ENCODE results near the gene ADGRD1. TPM values are rescaled to one million over a fixed set of nuclear protein-coding genes. Genes with fewer than 3 reads are reported as not detected.

Gene ADGRD1
- total and polyA plus RNA-seq, 2 donors, result 0.94 to 2.1 TPM

DNA sequence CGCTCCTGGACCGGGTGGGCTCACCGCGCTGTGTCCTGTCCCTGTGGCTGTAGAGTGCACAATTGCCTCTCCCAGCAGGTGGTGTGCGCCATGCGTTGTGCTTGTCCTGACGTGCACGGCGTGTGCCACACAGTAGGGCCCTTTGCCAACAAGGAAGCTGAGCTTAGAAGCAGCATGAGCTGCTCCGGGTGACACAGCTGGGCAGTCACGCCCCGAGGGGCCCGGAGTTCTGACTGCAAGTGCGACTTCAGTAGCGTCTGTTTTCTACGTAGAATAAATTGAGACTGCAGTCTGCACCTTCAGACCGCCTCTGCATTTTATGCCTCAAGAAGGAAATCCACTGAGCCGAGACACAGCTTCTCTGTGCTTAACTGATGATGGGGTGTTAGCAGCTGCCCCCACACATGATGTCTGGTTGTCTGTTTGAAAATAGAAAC, 81.6 kb downstream of the ADGRD1 start:
- Histone ChIP-seq H3K4me3 (ENCODE audit: low read length in 2 of 2) (no peak overlapping the region), H3K36me3 (ENCODE audit: control insufficient read depth in 2 of 2, insufficient read depth in 2 of 2, low read length in 1 of 2) (no peaks in the 10 kb centered on the region), H3K4me1 (ENCODE audit: control insufficient read depth in 2 of 2, insufficient read depth in 2 of 2, low read length in 2 of 2) (no peaks in the 10 kb centered on the region), H3K27me3 (ENCODE audit: control insufficient read depth in 2 of 2, insufficient read depth in 1 of 2, low read length in 1 of 2) (no peaks in the 10 kb centered on the region), H3K9me3 (ENCODE audit: control insufficient read depth in 2 of 2, insufficient read depth in 1 of 2, low read length in 1 of 2) (peaks cover 1 to 6% of the 10 kb centered on the region in 2 donors), H3K27ac (ENCODE audit: low read depth in 1 of 2, low read length in 1 of 2) (no peak overlapping the region)
- DNase-seq (ENCODE audit: low read depth in 6 of 9, low spot score in 9 of 9), result peak in 3 of 9 donors; percentile 17 to 70 (median 42)
- 85% methylated on average over 18 of the region's 18 CpGs for WGBS

GRCh38 chr12:131038159-131038558, 84.5 kb downstream of the ADGRD1 start:
- no peaks in the 10 kb centered on the region for H3K27me3 ChIP-seq (ENCODE audit: control insufficient read depth in 2 of 2, insufficient read depth in 1 of 2, low read length in 1 of 2)
- no peak overlapping the region for H3K27ac ChIP-seq (ENCODE audit: low read depth in 1 of 2, low read length in 1 of 2)
- WGBS, result 96% methylated on average over 11 of the region's 11 CpGs
- no peaks in the 10 kb centered on the region for H3K4me1 ChIP-seq (ENCODE audit: control insufficient read depth in 2 of 2, insufficient read depth in 2 of 2, low read length in 2 of 2)
- H3K36me3 ChIP-seq (ENCODE audit: control insufficient read depth in 2 of 2, insufficient read depth in 2 of 2, low read length in 1 of 2), result no peaks in the 10 kb centered on the region
- H3K9me3 ChIP-seq (ENCODE audit: control insufficient read depth in 2 of 2, insufficient read depth in 1 of 2, low read length in 1 of 2), result peaks cover 1 to 6% of the 10 kb centered on the region in 2 donors
- no peak for DNase-seq (ENCODE audit: low read depth in 6 of 9, low spot score in 9 of 9)
- no peak overlapping the region for H3K4me3 ChIP-seq (ENCODE audit: low read length in 2 of 2)

DNA sequence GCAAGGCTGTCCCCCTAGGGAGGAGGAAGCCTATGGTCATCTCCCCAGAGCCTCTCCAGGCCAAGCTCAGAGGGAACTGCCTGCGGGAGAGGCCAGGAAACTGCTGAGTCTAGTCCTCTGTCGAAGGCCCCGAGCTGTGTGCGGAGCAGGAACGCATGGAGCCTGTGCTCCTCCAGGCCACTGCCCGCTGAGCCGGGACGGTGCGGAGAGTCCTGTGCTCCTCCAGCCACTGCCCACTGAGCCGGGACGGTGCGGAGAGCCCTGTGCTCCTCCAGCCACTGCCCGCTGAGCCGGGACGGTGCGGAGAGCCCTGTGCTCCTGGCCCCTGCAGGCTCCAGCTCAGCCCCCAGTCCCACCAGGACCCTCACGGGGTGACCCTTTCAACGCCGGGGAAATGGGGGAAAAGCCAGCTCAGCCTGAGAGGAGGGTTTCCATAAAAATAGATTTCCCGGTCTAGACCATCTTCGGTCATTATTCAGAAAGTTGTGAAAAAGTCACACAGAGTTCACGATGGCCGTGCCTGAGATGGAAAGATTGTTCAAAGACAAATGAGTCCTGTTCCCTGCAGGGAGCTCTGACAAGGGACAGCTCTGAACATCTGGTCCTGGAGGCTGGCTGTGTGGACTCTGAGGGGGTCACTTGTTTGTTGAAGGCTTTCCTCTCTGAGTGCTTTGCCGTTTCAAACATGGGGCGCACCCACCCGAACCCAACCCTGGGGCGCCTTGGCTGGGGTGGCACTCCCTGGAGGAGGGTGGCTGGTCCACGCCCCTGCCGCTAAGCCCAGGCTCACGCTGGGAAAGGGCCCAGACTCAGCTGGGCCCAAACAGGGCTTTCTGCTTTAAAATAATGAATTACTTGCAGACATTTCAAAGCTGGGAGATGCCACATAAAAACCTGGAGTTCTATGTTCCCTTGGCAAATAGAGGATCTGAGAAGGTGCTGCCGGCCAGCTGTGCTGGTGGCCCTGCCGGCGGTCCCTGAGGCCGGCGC, 85.5 kb downstream of the ADGRD1 start:
- Histone ChIP-seq H3K36me3 (ENCODE audit: control insufficient read depth in 2 of 2, insufficient read depth in 2 of 2, low read length in 1 of 2) (no peaks in the 10 kb centered on the region), H3K4me1 (ENCODE audit: control insufficient read depth in 2 of 2, insufficient read depth in 2 of 2, low read length in 2 of 2) (no peaks in the 10 kb centered on the region)
- WGBS, result 96% methylated on average over 35 of the region's 35 CpGs

GRCh38 chr12:131040491-131040890, 86.8 kb downstream of the ADGRD1 start:
- Histone ChIP-seq H3K27me3 (ENCODE audit: control insufficient read depth in 2 of 2, insufficient read depth in 1 of 2, low read length in 1 of 2) (no peaks in the 10 kb centered on the region), H3K9me3 (ENCODE audit: control insufficient read depth in 2 of 2, insufficient read depth in 1 of 2, low read length in 1 of 2) (peaks cover 1 to 6% of the 10 kb centered on the region in 2 donors), H3K36me3 (ENCODE audit: control insufficient read depth in 2 of 2, insufficient read depth in 2 of 2, low read length in 1 of 2) (no peaks in the 10 kb centered on the region), H3K4me3 (ENCODE audit: low read length in 2 of 2) (no peak overlapping the region), H3K4me1 (ENCODE audit: control insufficient read depth in 2 of 2, insufficient read depth in 2 of 2, low read length in 2 of 2) (no peaks in the 10 kb centered on the region), H3K27ac (ENCODE audit: low read depth in 1 of 2, low read length in 1 of 2) (no peak overlapping the region)
- DNase-seq (ENCODE audit: low read depth in 6 of 9, low spot score in 9 of 9), result no peak
- 90% methylated on average over 11 of the region's 11 CpGs for WGBS

More for the DNA sequence above, 85.5 kb downstream of the ADGRD1 start:
- no peaks in the 10 kb centered on the region for H3K27me3 ChIP-seq (ENCODE audit: control insufficient read depth in 2 of 2, insufficient read depth in 1 of 2, low read length in 1 of 2)
- H3K9me3 ChIP-seq (ENCODE audit: control insufficient read depth in 2 of 2, insufficient read depth in 1 of 2, low read length in 1 of 2), result peaks cover 1 to 6% of the 10 kb centered on the region in 2 donors
- H3K4me3 ChIP-seq (ENCODE audit: low read length in 2 of 2), result no peak overlapping the region
- H3K27ac ChIP-seq (ENCODE audit: low read depth in 1 of 2, low read length in 1 of 2), result no peak overlapping the region
- DNase-seq (ENCODE audit: low read depth in 6 of 9, low spot score in 9 of 9), result no peak

DNA sequence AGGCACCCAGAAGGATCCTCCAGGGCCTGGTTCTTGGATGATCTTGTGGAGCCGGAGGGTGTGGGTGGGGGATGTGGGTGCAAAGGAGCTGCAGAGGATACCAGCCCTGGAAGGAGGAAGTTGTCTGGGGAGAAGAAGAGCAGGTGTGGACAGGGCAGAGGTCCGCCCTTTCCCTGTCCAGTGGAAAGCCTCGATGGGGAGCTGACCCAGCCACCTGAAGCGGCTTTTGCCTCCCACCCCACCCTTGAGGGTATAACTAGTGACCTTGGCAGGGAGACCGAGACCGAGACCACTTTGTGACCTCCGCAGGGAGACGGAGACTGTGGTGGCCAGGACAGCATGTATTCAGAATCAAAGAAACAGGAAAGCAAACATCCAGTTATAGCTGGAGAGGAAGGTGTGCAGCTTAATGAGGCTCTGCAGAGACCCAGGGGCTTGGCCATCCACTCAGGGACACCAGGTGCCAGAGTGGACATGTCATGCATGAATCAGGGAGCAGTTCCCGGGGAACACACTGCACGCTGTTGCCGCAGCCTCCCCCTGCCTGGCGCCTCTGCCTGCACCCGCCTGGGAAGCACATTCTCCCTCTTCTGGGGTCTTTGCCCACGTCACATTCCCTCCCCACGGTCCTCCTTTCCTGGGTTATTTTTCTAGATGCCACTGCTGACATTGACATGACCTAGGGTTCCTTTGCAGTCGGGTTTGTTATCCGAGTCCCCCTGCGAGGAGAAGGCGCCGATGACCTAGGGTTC, 87.7 kb downstream of the ADGRD1 start:
- Histone ChIP-seq H3K27ac (ENCODE audit: low read depth in 1 of 2, low read length in 1 of 2) (no peak overlapping the region), H3K4me1 (ENCODE audit: control insufficient read depth in 2 of 2, insufficient read depth in 2 of 2, low read length in 2 of 2) (no peaks in the 10 kb centered on the region), H3K27me3 (ENCODE audit: control insufficient read depth in 2 of 2, insufficient read depth in 1 of 2, low read length in 1 of 2) (no peaks in the 10 kb centered on the region), H3K36me3 (ENCODE audit: control insufficient read depth in 2 of 2, insufficient read depth in 2 of 2, low read length in 1 of 2) (no peaks in the 10 kb centered on the region), H3K9me3 (ENCODE audit: control insufficient read depth in 2 of 2, insufficient read depth in 1 of 2, low read length in 1 of 2) (peaks cover 1 to 6% of the 10 kb centered on the region in 2 donors), H3K4me3 (ENCODE audit: low read length in 2 of 2) (no peak overlapping the region)
- DNase-seq (ENCODE audit: low read depth in 6 of 9, low spot score in 9 of 9), result no peak
- WGBS, result 93% methylated on average over 20 of the region's 20 CpGs

DNA sequence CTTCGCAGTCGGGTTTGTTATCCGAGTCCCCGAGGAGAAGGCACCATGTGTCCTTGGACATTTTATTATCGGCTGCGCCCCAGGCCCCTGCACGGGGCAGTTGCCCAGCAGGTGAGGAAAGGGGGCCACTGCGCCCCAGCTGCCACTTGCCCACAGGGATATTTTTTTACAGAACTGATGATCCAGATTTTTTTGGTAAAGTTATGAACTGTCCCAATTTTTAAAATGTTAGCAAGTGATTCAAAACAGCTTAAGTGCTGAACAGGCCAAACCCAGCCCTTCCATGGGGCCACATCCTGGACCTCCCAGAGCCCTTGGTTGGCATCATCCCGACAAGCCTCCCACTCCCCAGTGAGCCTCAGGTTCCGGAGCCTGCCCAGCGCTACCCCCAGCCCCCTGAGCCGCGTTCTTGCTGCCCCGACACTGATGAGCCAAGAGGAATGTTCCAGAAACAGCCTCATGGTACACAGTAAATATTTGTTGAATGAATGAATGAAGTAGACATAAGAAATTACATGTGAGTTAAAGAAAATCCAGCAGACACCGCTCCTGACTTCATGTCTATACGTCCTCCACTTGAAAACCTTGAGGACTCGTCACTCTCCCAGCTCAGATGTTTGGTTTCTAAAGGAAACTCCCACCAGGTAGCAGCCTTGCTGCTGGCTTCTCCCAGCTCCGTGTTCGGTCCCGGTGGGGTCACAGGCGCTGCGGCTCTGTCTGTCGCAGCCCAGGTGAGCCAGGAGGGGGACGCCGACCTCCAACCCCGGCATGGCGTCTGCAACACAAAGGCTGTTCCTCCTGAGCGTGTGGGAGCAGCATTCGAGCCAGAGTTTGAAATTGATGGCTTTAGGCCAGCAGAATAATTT, 88.5 kb downstream of the ADGRD1 start:
- Histone ChIP-seq H3K9me3 (ENCODE audit: control insufficient read depth in 2 of 2, insufficient read depth in 1 of 2, low read length in 1 of 2) (peaks cover 0 to 1% of the 10 kb centered on the region in 2 donors), H3K27ac (ENCODE audit: low read depth in 1 of 2, low read length in 1 of 2) (no peak overlapping the region), H3K4me3 (ENCODE audit: low read length in 2 of 2) (no peak overlapping the region), H3K36me3 (ENCODE audit: control insufficient read depth in 2 of 2, insufficient read depth in 2 of 2, low read length in 1 of 2) (no peaks in the 10 kb centered on the region), H3K4me1 (ENCODE audit: control insufficient read depth in 2 of 2, insufficient read depth in 2 of 2, low read length in 2 of 2) (no peaks in the 10 kb centered on the region), H3K27me3 (ENCODE audit: control insufficient read depth in 2 of 2, insufficient read depth in 1 of 2, low read length in 1 of 2) (no peaks in the 10 kb centered on the region)
- WGBS, result 90% methylated on average over 29 of the region's 29 CpGs
- DNase-seq (ENCODE audit: low read depth in 6 of 9, low spot score in 9 of 9), result no peak

- Histone ChIP-seq H3K4me1 (ENCODE audit: control insufficient read depth in 2 of 2, insufficient read depth in 2 of 2, low read length in 2 of 2) (no peaks in the 10 kb centered on the region), H3K9me3 (ENCODE audit: control insufficient read depth in 2 of 2, insufficient read depth in 1 of 2, low read length in 1 of 2) (peaks cover 0 to 1% of the 10 kb centered on the region in 2 donors), H3K27me3 (ENCODE audit: control insufficient read depth in 2 of 2, insufficient read depth in 1 of 2, low read length in 1 of 2) (no peaks in the 10 kb centered on the region), H3K36me3 (ENCODE audit: control insufficient read depth in 2 of 2, insufficient read depth in 2 of 2, low read length in 1 of 2) (no peaks in the 10 kb centered on the region), H3K27ac (ENCODE audit: low read depth in 1 of 2, low read length in 1 of 2) (no peak overlapping the region), H3K4me3 (ENCODE audit: low read length in 2 of 2) (no peak overlapping the region)
- no peak for DNase-seq (ENCODE audit: low read depth in 6 of 9, low spot score in 9 of 9)
- 97% methylated on average over 14 of the region's 14 CpGs for WGBS
These were observed 89.1 kb downstream of the ADGRD1 start for GRCh38 chr12:131042834-131043245.

- Histone ChIP-seq H3K9me3 (ENCODE audit: control insufficient read depth in 2 of 2, insufficient read depth in 1 of 2, low read length in 1 of 2) (peaks cover 0 to 1% of the 10 kb centered on the region in 2 donors), H3K36me3 (ENCODE audit: control insufficient read depth in 2 of 2, insufficient read depth in 2 of 2, low read length in 1 of 2) (no peaks in the 10 kb centered on the region), H3K4me3 (ENCODE audit: low read length in 2 of 2) (no peak overlapping the region), H3K4me1 (ENCODE audit: control insufficient read depth in 2 of 2, insufficient read depth in 2 of 2, low read length in 2 of 2) (no peaks in the 10 kb centered on the region), H3K27me3 (ENCODE audit: control insufficient read depth in 2 of 2, insufficient read depth in 1 of 2, low read length in 1 of 2) (no peaks in the 10 kb centered on the region), H3K27ac (ENCODE audit: low read depth in 1 of 2, low read length in 1 of 2) (no peak overlapping the region)
- 96% methylated on average over 21 of the region's 21 CpGs for WGBS
- no peak for DNase-seq (ENCODE audit: low read depth in 6 of 9, low spot score in 9 of 9)
These were observed 89.7 kb downstream of the ADGRD1 start for GRCh38 chr12:131043401-131043871.
